Upper lobe of right lung (tissue), 1 donor: Measurements from ENCODE around the gene PRKRA. TPM values are rescaled to one million over a fixed set of nuclear protein-coding genes. Genes with fewer than 3 reads are reported as not detected.
"Not testable (repeated sequence)": the region's sequence is repeated elsewhere in the genome, so short reads cannot be mapped to it uniquely, and the experiment has no call there.

Experiments used
- ATAC-seq: fragments of 200-7000 bp; cut with Tn5 transposase; one replicate; pipeline ENCODE4 v1.9.1; 2020; ENCODE audit warnings: mild to moderate bottlenecking, moderate library complexity
- DNase-seq: peaks from one replicate; pipeline ENCODE4 v3.0.0-alpha.2; 2020
- H3K27ac ChIP-seq: fragments of 200-600 bp; one replicate; pipeline ENCODE4 v1.8.0; 2022
- H3K27me3 ChIP-seq: fragments of 200-600 bp; one replicate; pipeline ENCODE4 v1.8.0; 2022; ENCODE audit warnings: mild to moderate bottlenecking
- H3K36me3 ChIP-seq: fragments of 200-600 bp; one replicate; pipeline ENCODE4 v1.8.0; 2022
- H3K4me1 ChIP-seq: fragments of 200-600 bp; one replicate; pipeline ENCODE4 v1.8.0; 2022
- H3K4me3 ChIP-seq: fragments of 200-600 bp; one replicate; pipeline ENCODE4 v1.8.0; 2022; ENCODE audit warnings: mild to moderate bottlenecking
- H3K9me3 ChIP-seq: fragments of 200-600 bp; one replicate; pipeline ENCODE4 v1.8.0; 2022
- intact Hi-C: fragments of 100-400 bp; cut with DNase I; formaldehyde crosslinking; loops from one replicate; pipeline ENCODE4 v1.11.0; 2022
- total RNA-seq: library from RNA; stranded (reverse); fragmentation: NEBNext Ultra II Directional; extraction: Animal tissue kit (Norgen Biotek cat#: 25700); gene quantifications from one replicate; pipeline ENCODE4 v1.2.1, GENCODE V29; 2021
- TF ChIP-seq, protein P1 (sequence below): fragments of 200-600 bp; IDR thresholded peaks from one replicate; pipeline ENCODE4 v1.8.0; 2022; ENCODE audit warnings: antibody characterized with exemption
- donor health status: DM: no; HTN: yes; CAD: no; lungs with severe emphysema.

The PRKRA gene
- total RNA-seq, 1 donor from 2014 or later, result 47.3 TPM

DNA sequence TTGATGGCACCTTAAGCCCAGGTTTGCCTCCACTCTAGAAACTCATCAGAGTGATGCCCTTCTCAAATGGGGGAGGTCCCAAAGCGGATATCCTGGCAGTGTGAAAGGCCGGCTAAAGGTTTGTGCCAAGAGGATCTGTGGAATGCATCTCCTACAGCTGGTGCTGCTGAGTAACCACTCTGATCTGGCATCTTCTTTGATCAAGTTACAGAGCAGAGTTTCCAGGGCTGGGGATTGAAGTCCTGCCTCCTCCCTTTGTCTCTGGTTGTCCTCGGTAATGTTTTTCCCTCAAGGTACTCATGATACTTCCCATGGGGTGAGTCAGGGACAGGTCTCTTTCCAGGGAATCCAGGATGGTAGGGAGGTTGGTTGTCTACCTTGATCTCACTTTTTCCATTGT, 24.6 kb downstream of the PRKRA start:
- ATAC-seq (no peak), DNase-seq (no peak)
- Histone ChIP-seq H3K4me1 (no peaks in the 10 kb centered on the region), H3K9me3 (no peaks in the 10 kb centered on the region), H3K4me3 (no peak overlapping the region), H3K36me3 (peaks cover 43% of the 10 kb centered on the region), H3K27me3 (no peaks in the 10 kb centered on the region), H3K27ac (no peak overlapping the region)
- TF ChIP-seq, protein P1, sequence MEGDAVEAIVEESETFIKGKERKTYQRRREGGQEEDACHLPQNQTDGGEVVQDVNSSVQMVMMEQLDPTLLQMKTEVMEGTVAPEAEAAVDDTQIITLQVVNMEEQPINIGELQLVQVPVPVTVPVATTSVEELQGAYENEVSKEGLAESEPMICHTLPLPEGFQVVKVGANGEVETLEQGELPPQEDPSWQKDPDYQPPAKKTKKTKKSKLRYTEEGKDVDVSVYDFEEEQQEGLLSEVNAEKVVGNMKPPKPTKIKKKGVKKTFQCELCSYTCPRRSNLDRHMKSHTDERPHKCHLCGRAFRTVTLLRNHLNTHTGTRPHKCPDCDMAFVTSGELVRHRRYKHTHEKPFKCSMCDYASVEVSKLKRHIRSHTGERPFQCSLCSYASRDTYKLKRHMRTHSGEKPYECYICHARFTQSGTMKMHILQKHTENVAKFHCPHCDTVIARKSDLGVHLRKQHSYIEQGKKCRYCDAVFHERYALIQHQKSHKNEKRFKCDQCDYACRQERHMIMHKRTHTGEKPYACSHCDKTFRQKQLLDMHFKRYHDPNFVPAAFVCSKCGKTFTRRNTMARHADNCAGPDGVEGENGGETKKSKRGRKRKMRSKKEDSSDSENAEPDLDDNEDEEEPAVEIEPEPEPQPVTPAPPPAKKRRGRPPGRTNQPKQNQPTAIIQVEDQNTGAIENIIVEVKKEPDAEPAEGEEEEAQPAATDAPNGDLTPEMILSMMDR, result no peak
- intact Hi-C loops, result no loop called here

DNA sequence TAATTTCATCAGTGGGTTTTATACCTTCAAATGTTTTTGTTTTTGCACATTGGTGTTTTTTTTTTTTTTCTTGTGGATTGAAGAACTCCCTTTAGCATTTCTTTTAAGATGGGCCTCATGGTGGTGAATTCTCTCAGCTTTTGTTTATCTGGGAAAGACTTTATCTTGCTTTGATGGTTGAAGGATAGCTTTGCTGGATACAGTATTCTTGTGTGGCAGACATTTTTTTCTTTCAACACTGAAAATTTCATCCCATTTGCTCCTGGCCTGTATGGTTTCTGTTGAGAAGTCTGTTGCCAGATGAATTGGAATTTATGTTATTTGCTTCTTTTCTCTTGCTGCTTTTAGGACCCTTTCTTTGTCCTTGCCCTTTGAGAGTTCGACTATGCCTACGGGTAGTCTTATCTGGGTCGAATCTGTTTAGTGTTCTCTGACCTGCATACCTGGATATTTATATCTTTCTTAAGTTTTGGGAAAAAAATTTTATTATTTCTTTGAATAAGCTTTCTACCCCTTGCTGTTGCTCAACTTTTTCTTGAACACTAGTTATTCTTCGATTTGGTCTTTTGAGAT, 25.6 kb downstream of the PRKRA start:
- Histone ChIP-seq H3K9me3 (no peaks in the 10 kb centered on the region), H3K4me3 (no peak overlapping the region), H3K27me3 (no peaks in the 10 kb centered on the region), H3K36me3 (peaks cover 33% of the 10 kb centered on the region), H3K27ac (no peak overlapping the region), H3K4me1 (no peaks in the 10 kb centered on the region)
- no peak for ATAC-seq
- TF ChIP-seq, protein P1, result no peak
- DNase-seq, result no peak
- intact Hi-C loops, result no loop called here

DNA sequence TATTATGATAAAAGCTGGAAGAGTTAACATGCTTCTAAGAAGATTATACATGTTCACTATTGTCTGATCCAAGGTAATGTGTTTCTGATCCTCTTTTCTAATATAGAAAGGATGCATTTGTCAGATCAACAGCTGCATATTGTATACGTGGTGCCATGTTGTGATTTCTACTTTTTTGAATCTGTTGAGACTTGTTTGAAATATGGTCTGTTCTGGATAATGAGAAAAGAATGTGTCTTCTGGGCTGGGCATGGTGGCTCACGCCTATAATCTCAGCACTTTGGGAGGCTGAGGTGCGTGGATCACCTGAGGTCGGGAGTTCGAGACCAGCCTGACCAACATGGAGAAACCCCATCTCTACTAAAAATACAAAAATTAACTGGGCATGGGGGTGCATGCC, 27.2 kb downstream of the PRKRA start:
- H3K27me3 ChIP-seq, DNase-seq, H3K4me1 ChIP-seq, H3K4me3 ChIP-seq, ATAC-seq, intact Hi-C loops, H3K27ac ChIP-seq, H3K9me3 ChIP-seq: not testable (repeated sequence)
- H3K36me3 ChIP-seq, result peaks cover 22% of the 10 kb centered on the region

DNA sequence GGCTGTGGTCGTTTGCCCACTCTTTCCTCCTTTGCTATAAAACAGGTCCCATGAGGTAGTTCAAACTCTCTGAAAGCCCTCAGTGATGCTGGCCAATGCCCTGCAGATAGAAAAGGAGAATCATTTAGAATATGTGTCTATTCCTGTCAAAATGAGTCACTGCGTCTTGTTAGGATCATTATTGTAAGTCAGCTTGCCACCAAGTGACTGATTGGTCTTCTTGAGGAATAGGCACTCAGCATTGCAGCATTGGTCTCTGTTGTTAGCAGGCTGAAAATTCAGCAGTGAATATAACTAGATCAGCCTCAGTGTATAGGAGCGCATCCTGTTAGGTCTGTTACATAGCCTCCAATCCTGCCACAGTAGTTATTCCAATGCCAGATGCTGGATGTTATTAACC, 28.9 kb downstream of the PRKRA start:
- intact Hi-C loops, result no loop called here

DNA sequence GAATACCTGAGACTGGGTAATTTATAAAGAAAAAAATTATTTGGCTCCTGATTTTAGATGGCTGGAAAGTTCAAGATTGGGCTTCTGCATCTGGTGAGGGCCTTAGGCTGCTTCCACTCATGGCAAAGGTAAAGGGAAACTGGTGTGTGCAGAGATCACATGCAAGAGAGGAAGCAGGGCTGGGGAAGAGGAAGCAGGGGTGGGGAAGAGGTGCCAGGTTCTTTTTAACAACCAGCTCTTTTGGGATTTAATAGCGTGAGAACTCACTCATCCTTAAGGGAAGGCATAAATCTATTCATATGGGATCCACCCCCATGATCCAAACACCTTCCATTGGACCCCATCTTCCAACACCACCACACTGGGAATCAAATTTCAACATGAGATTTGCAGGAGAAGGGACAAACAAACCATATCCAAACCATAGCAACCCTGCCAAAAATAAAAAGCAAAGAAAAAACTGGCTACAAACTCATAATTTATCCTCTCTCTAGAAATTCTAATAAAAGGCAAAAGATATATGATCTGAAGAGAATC, 30.4 kb downstream of the PRKRA start:
- TF ChIP-seq, protein P1, result no peak
- Histone ChIP-seq H3K36me3 (no peaks in the 10 kb centered on the region), H3K4me1 (no peaks in the 10 kb centered on the region), H3K27ac (no peak overlapping the region), H3K4me3 (no peak overlapping the region), H3K27me3 (no peaks in the 10 kb centered on the region), H3K9me3 (no peaks in the 10 kb centered on the region)
- ATAC-seq, result no peak
- DNase-seq, result no peak
- intact Hi-C loops, result no loop called here

More for the DNA sequence above, 28.9 kb downstream of the PRKRA start:
- ATAC-seq, result no peak
- Histone ChIP-seq H3K9me3 (no peaks in the 10 kb centered on the region), H3K4me1 (no peaks in the 10 kb centered on the region), H3K27me3 (no peaks in the 10 kb centered on the region), H3K27ac (no peak overlapping the region), H3K4me3 (no peak overlapping the region), H3K36me3 (peaks cover 8% of the 10 kb centered on the region)
- DNase-seq, result no peak
- TF ChIP-seq, protein P1, result no peak

DNA sequence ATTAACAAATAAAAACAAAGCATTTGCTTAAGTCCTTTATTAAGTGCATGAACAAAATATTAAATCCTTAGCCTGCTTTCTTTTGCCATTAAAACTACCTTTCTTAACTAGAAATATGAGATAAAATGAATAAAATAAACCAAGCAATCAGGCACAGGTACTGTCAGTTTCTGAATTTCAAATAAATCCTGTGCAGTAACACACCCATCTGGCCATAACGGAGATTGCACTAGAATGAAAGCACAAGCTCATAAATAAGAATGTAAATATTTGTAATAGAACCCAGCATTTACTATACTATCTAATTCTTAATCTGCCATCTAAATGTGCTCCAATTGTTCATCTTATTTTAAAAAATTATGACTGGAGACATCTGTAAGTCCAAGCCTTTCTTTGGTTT, 31.9 kb downstream of the PRKRA start:
- peaks cover 6% of the 10 kb centered on the region for H3K4me1 ChIP-seq
- no peaks in the 10 kb centered on the region for H3K36me3 ChIP-seq
- H3K9me3 ChIP-seq, result no peaks in the 10 kb centered on the region
- TF ChIP-seq, protein P1, result no peak
- intact Hi-C loops, result no loop called here
- H3K27ac ChIP-seq, result no peak overlapping the region
- ATAC-seq (no peak), DNase-seq (no peak)
- no peak overlapping the region for H3K4me3 ChIP-seq
- no peaks in the 10 kb centered on the region for H3K27me3 ChIP-seq
